GM19324 (cell line): ENCODE measurements around the gene FAM20A.
"Not testable (repeated sequence)": the region's sequence is repeated elsewhere in the genome, so short reads cannot be mapped to it uniquely, and the experiment has no call there.

Experiments
- ATAC-seq: cut with Tn5 transposase; IDR thresholded peaks from one replicate; pipeline ENCODE4 v1.9.1; 2021; ENCODE audit warnings: mild to moderate bottlenecking, moderate library complexity; ENCODE audit not compliant: unreplicated experiment, low FRiP score

Gene FAM20A

DNA sequence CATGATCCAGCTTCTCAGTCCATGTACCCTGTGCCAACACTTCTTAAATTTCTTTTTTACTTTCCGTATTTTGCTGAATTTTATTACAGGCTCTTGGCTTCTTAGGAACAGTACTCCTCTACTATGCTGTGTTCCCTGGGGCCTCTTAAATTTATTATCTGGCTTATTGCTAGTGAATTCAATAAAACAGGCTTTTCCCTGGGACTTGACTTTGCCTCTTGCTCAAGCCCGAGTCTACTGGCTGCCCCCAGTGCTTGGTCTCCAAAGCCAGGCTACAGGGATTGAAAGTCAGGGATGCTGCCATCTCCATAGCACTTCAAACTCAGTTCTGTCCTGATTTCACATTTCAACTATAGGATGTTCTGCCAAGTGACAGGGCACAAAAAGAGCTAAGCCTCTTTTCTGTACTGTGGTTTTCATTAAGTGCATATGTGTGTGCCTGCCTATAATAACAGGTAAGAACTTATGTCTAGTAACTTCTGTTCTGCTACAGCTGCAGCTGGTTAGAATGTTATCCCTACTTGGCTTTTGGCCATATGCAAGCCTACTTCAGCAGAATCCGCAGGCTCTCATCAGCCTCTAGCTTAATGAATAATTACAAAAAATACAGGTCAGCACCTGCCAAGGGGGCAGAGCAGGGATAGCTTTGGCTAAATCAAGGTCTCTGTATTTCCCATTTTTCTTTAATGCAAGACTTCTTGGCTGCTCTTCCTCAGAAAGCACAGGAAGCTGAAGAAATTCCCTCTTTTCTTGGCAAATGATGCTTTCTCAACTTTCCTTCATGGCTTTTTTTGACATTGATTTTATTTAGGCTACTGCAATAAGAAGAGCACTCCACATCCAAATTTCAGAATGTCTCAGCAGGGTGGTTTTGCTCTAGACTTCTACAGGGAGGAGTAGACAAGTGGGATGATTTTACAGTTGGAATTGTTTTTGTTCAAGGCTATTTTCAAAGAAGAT lies 8.2 kb downstream of the FAM20A start:
- ATAC-seq = no peak

DNA sequence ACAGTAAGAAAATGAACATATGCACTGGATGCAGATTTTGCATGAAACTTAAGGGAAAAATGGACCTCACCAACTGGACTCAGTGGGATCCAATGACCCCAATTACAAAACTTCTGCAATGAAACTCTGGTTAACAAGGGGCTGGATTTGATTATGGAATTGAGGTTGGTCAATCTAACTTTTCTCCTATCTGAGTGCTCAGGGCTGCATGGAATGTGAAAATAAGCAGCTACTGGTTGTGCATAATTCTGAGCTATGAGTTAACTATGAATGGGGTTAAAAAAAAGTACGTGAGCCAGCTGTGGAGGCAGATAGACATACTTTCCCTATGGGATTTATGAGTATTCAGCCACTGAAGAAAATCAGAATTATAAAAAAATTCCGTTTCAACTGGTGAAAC lies 9.2 kb downstream of the FAM20A start:
- no peak for ATAC-seq

DNA sequence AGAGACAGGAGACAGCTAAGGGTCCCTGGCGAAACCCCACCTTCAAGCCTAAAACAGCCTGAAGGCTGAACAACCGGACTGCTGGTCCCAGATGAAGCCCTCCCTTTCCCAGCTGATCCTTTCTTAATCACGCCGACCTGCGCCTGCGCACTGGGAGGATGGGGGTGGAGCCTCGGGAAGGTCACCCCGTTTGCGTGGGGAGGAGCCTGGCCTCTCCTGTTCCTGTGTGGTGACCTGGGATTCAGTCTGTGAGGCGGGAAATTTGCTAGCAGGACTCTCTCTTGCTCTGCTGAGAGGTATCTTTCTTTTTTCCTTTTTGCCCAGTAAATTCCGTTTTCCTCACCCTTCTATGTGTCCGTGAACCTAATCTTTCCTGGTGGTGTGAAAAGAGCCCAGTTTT lies 9.6 kb downstream of the FAM20A start:
- ATAC-seq = no peak

DNA sequence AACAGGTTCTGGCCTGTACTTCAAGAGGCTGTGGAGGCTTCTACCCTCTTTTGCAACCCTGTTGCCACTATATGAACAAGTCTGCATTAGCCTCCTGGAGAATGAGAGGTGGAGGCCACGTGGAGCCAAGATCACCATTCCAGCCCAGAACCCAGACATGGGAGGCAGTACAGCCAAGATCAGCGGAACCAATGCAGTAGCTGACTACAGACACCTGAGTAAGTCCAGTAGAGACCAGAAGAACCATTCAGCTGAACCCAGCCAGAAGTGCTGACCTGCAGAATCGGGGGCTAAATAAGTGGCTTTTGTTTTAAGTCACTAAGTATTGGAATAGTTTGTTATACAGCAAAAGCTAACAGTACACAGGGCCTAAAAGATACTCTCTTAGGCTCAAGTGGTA lies 12.1 kb downstream of the FAM20A start:
- ATAC-seq = no peak

DNA sequence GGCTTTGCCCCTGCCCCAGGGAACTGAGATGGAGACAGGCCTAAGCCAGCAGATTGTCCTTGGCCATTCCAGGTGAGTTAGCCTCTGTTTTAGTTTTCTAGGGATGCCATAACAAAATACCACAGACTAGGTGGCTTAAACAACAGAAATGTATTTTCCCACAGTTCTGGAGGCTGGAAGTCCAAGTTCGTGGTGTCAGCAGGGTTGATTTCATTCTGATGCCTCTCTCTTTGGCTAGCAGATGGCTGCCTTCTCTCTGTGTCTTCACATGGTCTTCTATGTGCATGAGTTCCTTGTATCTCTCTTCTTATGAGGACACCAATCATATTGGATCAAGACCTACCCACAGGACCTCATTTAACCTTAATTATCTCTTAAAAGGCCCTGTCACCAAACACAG lies 12.8 kb downstream of the FAM20A start:
- ATAC-seq = no peak

DNA sequence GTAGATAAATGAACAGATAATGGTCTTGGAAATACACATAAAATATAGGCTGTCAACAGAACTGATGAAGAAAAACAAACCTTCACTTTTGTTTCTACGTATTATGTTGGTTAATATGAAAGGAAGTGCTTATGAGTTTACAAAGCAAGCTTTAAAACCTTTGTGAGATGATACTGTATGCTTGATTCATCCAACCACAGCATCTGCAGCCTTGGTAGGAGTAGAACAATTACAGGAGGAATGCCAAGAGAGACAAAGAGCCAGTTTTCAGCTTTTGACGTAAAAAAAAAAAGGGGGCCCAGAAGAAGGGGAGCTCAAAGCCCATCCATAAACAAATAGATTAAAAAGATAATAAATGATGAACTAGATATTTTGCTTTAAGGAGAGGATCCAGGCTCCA lies 13.3 kb downstream of the FAM20A start:
- ATAC-seq = no peak

DNA sequence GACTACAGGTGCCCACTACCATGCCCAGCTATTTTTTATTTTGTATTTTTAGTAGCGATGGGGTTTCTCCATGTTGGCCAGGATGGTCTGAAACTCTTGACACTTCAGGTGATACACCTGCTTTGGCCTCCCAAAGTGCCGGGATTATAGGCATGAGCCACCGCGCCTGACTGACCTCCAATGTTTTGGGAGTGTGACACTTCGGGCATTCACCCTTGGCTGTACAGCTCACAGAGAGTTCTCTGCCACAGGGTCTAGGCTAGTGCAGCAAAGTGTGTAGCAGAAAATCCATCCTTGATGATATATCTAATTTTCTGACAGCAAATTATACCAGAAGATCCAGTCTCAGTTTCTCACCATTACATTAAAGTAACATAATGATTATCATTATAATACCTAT lies 14.1 kb downstream of the FAM20A start:
- ATAC-seq = no peak

DNA sequence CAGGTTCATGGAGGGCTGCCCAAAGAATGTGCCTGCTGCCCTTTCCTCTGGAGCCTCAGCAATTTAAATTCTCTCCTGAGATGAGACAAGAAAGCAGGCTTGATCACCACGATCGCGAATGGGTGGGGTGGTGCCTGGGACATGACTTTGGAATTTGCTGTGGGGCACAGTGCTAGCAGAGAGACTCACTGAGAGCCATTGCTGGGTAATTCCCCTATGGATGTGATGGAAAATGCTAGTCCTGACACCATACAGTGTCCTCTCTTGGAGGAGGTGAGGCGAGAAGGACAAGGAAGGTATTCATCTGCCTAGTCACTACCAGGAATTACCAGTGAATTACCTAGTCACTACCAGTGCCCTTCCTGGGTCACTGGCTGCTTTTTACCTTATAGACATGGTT lies 15.5 kb downstream of the FAM20A start:
- no peak for ATAC-seq

DNA sequence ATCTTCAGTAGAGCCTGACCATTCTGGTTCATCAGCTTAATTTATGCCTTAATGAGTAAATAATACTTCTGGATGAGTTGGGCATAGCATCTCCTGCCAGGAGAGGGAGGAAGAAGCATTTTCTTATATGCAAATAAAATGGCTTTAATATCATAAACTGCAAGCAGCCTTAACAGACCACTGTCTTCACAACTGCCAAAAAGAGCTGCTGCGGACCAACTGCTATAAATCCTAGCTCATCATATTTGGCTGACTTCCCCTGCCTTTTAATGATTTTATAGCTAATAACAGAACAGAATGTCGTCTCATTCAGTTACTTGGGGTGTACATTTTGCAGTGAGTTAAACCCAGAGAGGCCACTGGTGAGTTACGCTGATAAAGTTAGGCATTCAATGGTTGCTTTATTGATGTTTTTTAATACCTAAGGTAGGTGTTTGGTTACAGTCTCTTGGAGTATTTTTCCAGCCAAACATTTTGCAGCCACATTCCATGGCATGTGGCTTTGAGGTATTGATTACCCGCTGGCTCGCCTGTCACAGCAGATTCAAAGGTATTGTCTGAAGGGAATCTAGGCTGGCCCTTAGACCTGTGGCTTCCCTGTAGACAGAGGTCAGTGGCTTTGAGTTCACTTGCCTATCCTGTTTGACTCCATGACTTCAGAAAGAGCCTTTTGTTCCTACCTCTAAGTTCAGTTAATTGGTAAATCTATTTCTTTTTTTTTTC lies 16.4 kb downstream of the FAM20A start:
- ATAC-seq = no peak

DNA sequence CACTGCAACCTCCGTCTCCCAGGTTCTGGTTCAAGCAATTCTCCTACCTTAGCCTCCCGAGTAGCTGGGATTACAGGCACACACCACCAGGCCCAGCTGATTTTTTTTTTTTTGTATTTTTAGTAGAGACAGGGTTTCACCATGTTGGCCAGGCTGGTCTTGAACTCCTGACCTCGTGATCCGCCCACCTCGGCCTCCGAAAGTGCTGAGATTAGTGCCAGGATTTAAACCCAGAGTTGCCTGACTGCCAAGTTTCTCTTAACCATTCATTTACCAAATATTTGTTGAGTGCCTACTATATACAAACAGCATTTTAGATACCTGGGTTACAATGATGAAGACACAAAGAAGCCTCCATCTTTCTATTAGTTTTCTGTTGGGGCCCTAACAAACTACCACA lies 18.3 kb downstream of the FAM20A start:
- not testable (repeated sequence) for ATAC-seq

DNA sequence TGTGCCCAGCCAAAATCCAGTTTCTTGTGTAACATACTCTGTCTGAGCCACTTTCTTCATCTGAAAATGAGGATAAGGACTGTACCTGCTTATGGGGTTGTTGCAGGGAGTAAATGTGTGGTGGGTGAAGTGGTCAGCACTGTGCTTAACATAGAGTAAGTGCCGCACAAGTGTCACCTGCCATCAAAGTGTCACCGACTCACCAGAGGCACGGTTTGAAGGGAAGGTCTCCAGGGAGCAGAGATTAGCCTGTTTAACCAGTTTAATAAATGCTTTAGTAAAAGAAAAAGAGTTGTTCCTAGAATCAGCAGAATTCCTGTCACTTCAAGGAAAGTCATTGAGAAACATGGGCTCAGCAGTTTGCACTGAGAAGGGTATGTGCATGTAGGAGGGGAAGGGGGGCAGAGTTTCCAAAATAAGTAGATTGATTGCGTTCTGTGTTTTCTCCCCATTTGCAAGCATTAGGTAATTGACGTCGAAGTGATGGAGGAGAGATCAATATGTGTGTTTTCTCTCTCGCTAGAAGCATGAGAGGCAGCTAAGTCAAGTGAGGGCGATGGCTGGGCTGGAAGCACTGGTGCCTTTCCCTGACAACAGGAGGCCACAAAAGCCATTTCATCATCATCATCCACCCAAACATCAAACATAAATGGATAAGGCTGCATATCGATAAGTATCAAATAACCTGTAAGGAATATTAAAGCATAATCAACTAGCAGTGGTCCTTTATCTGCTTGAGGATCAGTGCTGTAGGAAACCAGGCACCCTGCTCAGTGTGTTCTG lies 19.1 kb downstream of the FAM20A start:
- no peak for ATAC-seq

DNA sequence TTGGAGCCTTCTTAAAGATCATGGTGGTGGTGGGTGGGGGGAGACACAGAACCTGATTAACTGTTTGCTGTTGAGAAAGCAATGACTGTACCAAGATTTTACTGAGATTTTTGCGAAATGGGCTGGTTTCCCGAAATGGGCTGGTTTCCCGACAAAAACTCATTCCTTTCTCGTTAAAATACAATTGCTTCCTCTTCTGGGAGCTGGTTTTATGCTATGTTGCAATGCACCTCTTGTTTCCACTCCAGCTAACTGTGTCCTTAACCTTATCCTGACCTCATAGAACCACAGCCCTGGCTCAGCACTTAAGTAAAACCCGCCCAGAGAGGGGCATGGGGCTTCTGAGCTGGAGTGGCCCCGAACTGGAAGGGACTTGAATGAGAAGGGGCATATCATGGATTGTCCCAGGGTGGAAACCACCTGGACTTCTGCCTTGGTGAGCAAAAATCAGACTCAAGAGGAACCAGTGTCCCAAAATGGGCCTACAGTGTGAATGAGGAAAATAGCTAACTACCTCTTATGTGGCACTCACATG lies 20.9 kb downstream of the FAM20A start:
- ATAC-seq = no peak

DNA sequence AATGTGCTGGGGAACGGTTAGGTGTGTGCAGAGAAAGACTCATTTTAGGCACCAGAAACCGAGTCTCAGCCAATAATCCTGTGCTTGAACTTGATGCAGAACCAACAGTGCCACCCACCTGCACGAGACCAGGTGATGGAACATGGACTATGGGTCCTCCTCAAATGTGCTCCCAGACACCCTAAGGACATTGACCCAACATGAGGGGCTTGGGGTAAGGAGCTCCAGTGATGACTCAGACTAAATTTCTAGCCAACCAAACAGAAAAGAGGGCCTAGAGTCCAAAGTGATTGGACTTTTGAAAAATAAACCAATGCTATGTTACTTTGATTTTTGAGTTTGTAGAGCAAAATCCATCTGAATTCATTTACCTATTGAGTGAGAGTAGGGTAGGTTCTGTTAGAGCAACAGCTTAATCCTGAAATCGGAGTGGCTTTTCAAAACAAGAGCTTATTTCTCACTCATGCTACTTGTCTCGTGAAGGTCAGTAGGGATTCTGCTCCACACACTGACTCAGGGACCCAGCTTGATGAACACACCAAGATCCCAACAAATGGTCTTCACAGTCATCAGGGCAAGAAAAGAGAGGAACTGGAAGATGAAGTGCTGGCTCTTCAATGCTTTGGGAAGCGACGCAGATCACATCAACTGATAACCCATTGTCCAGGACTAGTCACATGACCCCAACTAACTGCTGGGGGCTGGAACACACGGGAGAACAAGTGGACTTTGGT lies 21.8 kb downstream of the FAM20A start:
- no peak for ATAC-seq

DNA sequence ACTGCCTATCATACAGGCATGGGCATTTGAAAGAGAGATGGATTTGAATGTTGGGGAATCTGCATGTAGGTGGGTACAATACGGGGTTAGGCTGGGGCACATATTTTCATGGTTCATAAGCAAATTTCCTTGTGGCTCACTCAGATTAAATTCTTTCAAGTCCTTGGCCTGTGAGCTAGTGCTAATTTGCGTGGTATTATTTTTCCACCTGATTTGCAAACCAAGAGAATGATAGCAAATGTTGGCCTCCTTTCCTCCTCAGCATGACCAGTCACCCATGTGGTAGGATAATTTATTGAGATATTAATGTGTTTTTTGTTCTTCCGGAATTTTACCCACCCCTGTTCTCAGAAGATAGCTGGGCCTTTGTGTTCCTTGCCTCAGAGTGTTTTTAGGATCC lies 22.9 kb downstream of the FAM20A start:
- ATAC-seq = no peak

DNA sequence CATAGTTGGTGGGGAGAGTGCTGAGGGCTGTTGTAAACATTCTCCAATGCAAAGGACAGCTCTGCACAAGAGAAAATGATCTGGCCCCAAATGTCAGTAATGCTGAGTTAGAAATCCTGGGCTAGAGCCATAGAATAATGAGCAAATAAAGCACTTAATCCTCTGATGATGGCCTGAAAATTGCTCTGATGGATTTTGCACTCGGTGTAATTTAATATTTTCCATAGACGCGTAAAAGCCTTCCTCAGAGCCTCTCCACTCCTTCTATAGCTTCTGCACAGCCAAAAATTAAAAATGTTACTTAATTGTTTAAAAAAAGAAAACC lies 23.7 kb downstream of the FAM20A start:
- no peak for ATAC-seq

DNA sequence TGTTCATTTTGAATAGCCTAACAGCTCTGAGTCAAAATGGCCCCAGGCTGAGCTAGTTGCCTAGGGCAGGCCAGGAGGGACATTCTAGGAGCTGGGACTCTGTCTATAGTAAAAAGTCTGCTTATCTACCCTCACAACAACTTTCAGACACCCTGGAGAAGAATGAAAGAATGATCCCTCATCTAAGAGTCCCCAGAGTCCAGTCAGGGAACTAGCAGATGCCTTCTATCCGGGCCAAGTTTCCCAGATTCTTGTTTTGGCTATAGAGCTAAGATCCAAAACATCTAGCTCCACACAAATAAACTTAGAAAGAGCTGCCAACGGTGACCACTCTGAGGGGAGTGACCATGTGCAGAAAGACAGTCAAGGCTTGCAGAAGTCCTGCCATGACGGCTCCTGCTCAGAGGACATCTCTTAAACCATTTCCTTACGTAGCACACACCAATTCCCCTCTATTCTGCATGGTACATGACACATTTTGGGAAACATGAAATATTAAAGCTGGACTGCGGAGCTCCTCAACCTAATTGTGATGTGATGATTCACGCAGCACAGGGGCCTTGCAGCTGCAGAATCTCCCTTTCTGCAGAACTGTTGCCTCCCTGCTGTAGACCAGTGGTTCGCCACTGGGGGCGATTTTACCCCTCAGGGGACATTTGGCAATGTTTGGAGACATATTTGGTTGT lies 24.2 kb downstream of the FAM20A start:
- ATAC-seq = no peak

DNA sequence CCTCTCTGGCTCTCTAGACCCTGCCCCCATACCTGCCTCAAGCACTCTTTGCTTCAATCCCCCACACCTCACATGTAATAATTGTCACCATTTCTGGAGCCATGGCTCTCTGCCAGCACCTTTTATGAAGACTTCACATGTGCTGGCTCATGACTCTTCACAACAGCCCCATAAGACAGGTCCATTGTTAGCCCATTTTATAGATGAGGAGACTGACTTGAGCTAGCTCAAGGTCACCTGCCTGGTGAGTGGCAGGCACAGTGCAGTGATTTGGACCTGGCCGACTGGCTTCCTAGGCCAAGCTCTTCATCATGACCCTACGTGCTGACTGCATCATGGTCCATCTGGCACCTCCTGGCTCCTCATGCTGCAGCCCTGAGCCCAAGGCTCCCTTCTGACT lies 25.0 kb downstream of the FAM20A start:
- ATAC-seq = no peak

DNA sequence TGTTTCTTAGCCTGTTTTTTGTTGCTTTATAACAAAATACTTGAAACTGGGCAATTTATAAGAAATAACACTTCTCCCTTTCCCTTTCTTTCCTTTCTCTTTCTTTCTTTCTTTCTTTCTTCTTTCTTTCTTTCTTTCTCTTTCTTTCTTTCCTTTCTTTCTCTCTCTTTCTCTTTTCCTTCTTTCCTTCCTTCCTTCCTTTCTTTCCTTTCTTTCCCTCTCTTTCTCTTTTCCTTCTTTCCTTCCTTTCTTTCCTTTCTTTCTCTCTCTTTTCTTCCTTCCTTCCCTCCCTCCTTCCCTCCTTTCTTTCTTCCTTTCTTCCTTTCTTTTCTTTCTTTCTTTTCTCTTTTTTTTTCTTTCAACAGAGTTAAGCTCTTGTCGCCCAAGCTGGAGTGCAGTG lies 27.8 kb downstream of the FAM20A start:
- no peak for ATAC-seq

DNA sequence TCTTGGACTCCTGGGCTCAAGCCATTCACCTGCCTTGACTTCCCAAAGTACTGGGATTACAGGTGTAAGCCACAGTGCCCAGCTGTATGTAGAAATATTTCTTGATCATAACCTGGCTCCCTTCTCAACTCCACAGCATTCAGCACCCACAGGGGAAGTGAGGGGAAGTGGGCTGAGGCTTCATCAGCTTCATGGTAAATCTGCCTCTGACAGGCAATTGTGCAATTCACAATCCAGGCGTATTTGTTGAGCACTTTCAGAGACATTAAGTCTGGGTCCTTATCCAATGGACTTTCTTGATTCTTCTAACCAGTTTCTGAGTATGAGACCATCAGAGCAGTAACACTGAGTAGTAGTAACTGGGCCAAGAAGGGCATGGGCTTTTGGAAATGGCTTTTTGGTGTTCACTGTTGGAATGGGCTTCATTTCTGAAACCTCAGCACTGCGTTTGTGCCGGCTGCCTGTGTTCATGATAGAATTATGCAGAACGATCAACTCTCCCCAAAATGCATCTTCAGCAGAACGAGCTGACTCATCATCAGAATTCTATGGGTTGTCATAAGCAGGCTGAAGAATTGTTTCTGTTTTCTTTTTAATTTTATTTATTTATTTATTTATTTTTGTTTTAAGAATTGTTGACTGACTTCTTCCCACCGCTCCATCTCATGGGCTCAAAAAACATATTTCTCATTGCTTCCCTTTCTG lies 28.9 kb downstream of the FAM20A start:
- no peak for ATAC-seq
